ENCODE measurements around the gene RAP1GAP2.

DNA sequence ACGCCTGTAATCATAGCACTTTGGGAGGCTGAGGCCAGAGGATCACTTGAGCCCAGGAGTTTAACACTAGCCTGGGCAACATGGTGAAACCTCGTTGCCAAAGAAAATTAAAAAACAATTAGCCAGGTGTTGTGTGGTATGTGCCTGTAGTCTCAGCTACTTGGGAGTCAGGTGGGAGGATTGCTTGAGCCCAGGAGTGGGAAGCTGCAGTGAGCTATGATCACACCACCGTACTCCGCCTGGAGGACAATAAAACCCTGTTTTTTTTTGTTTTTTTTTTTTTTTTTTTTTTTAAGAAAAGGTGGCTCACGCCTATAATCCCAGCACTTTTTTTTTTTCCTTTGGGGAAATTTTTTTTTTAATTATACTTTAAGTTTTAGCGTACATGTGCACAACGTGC, 26.1 kb downstream of the RAP1GAP2 start:
- TF ChIP-seq, protein P1, sequence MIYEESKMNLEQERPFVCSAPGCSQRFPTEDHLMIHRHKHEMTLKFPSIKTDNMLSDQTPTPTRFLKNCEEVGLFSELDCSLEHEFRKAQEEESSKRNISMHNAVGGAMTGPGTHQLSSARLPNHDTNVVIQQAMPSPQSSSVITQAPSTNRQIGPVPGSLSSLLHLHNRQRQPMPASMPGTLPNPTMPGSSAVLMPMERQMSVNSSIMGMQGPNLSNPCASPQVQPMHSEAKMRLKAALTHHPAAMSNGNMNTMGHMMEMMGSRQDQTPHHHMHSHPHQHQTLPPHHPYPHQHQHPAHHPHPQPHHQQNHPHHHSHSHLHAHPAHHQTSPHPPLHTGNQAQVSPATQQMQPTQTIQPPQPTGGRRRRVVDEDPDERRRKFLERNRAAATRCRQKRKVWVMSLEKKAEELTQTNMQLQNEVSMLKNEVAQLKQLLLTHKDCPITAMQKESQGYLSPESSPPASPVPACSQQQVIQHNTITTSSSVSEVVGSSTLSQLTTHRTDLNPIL (CRISPR knock-in tag; IDR thresholded peaks at IDR 0.05; ENCODE audit: low read depth) = no peak
- no peak for TF ChIP-seq OSR1 (CRISPR knock-in tag; IDR thresholded peaks at IDR 0.05)
- no peak for TF ChIP-seq GLIS3 (CRISPR knock-in tag; IDR thresholded peaks at IDR 0.05)
- TF ChIP-seq SNAI2 (CRISPR knock-in tag; IDR thresholded peaks at IDR 0.05) = no peak
- TF ChIP-seq TOX (CRISPR knock-in tag; IDR thresholded peaks at IDR 0.05; ENCODE audit: borderline replicate concordance) = no peak
- TF ChIP-seq, protein P2, sequence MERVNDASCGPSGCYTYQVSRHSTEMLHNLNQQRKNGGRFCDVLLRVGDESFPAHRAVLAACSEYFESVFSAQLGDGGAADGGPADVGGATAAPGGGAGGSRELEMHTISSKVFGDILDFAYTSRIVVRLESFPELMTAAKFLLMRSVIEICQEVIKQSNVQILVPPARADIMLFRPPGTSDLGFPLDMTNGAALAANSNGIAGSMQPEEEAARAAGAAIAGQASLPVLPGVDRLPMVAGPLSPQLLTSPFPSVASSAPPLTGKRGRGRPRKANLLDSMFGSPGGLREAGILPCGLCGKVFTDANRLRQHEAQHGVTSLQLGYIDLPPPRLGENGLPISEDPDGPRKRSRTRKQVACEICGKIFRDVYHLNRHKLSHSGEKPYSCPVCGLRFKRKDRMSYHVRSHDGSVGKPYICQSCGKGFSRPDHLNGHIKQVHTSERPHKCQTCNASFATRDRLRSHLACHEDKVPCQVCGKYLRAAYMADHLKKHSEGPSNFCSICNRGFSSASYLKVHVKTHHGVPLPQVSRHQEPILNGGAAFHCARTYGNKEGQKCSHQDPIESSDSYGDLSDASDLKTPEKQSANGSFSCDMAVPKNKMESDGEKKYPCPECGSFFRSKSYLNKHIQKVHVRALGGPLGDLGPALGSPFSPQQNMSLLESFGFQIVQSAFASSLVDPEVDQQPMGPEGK (CRISPR knock-in tag; IDR thresholded peaks at IDR 0.05; ENCODE audit: borderline replicate concordance) = no peak
- no peak for TF ChIP-seq PPARA (CRISPR knock-in tag; IDR thresholded peaks at IDR 0.05; ENCODE audit: borderline replicate concordance)
- no peak for TF ChIP-seq ARNTL (CRISPR knock-in tag; IDR thresholded peaks at IDR 0.05; ENCODE audit: borderline replicate concordance, low read depth)
- no peak for TF ChIP-seq TCF4 (CRISPR knock-in tag; IDR thresholded peaks at IDR 0.05; ENCODE audit: borderline replicate concordance)
